Measurements from ENCODE around the gene SFR1.

The SFR1 gene

DNA sequence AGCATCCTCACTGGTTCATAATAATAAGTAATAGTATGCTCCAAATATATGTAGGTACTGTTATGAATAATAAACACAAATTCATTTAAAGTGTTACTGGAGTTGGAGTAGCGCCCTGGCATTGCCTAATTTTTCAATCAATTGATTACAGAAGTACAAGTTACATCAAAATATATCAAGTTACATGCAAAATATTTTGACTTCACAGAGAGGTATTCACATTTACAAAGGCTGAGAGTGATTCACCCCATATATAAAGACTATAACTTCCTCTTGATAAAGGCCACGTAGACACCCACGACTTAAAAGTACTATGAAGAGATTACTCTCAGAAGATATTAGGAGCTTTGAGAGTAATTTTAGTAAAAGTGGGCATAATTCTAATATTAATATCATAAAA, 22.7 kb upstream of the SFR1 start:
- no peak overlapping the region for H2AFZ ChIP-seq (ENCODE audit: low read length)
- H3K27ac ChIP-seq (ENCODE audit: low read length), result no peak overlapping the region
- H4K20me1 ChIP-seq (ENCODE audit: insufficient read depth, low read length), result no peaks in the 10 kb centered on the region
- no peaks in the 10 kb centered on the region for H3K79me2 ChIP-seq (ENCODE audit: low read length)
- peaks cover 13% of the 10 kb centered on the region for H3K4me1 ChIP-seq (ENCODE audit: low read length)
- no peak overlapping the region for H3K4me3 ChIP-seq (ENCODE audit: low read length)
- no peak overlapping the region for H3K9ac ChIP-seq (ENCODE audit: low read length)
- no peaks in the 10 kb centered on the region for H3F3A ChIP-seq (ENCODE audit: insufficient read depth, low read length)
- TF ChIP-seq, protein P1, sequence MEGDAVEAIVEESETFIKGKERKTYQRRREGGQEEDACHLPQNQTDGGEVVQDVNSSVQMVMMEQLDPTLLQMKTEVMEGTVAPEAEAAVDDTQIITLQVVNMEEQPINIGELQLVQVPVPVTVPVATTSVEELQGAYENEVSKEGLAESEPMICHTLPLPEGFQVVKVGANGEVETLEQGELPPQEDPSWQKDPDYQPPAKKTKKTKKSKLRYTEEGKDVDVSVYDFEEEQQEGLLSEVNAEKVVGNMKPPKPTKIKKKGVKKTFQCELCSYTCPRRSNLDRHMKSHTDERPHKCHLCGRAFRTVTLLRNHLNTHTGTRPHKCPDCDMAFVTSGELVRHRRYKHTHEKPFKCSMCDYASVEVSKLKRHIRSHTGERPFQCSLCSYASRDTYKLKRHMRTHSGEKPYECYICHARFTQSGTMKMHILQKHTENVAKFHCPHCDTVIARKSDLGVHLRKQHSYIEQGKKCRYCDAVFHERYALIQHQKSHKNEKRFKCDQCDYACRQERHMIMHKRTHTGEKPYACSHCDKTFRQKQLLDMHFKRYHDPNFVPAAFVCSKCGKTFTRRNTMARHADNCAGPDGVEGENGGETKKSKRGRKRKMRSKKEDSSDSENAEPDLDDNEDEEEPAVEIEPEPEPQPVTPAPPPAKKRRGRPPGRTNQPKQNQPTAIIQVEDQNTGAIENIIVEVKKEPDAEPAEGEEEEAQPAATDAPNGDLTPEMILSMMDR (IDR thresholded peaks at IDR 0.05; ENCODE audit: low read length), result no peak
- TF ChIP-seq EZH2phosphoT487 (IDR thresholded peaks at IDR 0.05; ENCODE audit: low read length) (no peak), EZH2 (optimal IDR thresholded peaks at IDR 0.05; ENCODE audit: low read depth, low read length) (no peak)
- H3K36me3 ChIP-seq (replicated peaks; ENCODE audit: insufficient read depth, low read length), result no peaks in the 10 kb centered on the region
- H3K27me3 ChIP-seq (replicated peaks; ENCODE audit: insufficient read depth, low read length), result no peaks in the 10 kb centered on the region
- H3K9me2 ChIP-seq (replicated peaks; ENCODE audit: insufficient read depth, low read length), result no peaks in the 10 kb centered on the region
- no peaks in the 10 kb centered on the region for H3K9me3 ChIP-seq (replicated peaks; ENCODE audit: insufficient read depth, low read length)
- DNase-seq, result no peak
- no peak overlapping the region for H3K4me2 ChIP-seq (ENCODE audit: low read depth, low read length)

DNA sequence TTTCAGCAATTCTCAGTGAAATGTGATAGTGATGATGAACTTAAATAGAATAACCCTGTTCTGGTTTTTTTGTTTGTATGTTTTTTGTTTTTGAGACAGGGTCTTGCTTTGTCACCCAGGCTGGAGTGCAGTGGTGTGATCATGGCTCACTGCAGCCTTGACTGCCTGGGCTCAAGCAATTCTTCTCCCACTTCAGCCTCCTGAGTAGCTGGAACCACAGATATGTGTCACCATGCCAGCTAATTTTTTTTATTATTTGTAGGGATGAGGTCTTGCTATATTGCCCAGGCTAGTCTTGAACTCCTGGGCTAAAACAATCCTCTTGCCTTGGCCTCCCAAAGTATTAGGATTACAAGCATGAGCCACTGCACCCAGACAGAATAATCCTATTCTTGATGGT, 22.0 kb upstream of the SFR1 start:
- H3K27me3 ChIP-seq (replicated peaks; ENCODE audit: insufficient read depth, low read length), result no peaks in the 10 kb centered on the region
- no peak overlapping the region for H3K4me2 ChIP-seq (ENCODE audit: low read depth, low read length)
- no peaks in the 10 kb centered on the region for H3F3A ChIP-seq (ENCODE audit: insufficient read depth, low read length)
- no peak for DNase-seq
- no peaks in the 10 kb centered on the region for H3K9me2 ChIP-seq (replicated peaks; ENCODE audit: insufficient read depth, low read length)
- no peaks in the 10 kb centered on the region for H3K79me2 ChIP-seq (ENCODE audit: low read length)
- no peak overlapping the region for H2AFZ ChIP-seq (ENCODE audit: low read length)
- no peak overlapping the region for H3K4me3 ChIP-seq (ENCODE audit: low read length)
- H3K9ac ChIP-seq (ENCODE audit: low read length), result no peak overlapping the region
- H4K20me1 ChIP-seq (ENCODE audit: insufficient read depth, low read length), result no peaks in the 10 kb centered on the region
- TF ChIP-seq EZH2phosphoT487 (IDR thresholded peaks at IDR 0.05; ENCODE audit: low read length), result no peak
- TF ChIP-seq, protein P1 (IDR thresholded peaks at IDR 0.05; ENCODE audit: low read length), result no peak
- TF ChIP-seq EZH2 (optimal IDR thresholded peaks at IDR 0.05; ENCODE audit: low read depth, low read length), result no peak
- no peaks in the 10 kb centered on the region for H3K9me3 ChIP-seq (replicated peaks; ENCODE audit: insufficient read depth, low read length)
- H3K4me1 ChIP-seq (ENCODE audit: low read length), result peaks cover 16% of the 10 kb centered on the region
- H3K36me3 ChIP-seq (replicated peaks; ENCODE audit: insufficient read depth, low read length), result no peaks in the 10 kb centered on the region
- no peak overlapping the region for H3K27ac ChIP-seq (ENCODE audit: low read length)

DNA sequence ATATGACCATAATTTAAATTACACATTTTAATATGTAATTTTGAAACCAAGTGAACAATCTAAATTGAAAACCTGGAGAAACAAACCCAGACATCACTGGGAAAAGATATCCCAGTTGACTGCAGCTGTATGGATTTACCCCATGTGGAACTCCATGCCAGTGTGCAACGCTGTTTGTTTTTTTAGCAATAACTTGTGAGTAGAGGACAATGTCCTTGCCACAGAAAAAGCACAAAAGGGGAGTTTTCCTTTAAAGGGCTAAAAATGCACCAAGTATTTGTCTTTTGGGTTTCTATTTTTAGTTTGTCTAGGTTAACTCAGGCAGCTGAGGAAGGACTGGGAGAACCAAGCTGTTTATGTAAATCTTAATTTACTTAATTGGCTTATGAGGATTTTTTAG, 21.2 kb upstream of the SFR1 start:
- no peak overlapping the region for H2AFZ ChIP-seq (ENCODE audit: low read length)

More for the DNA sequence above, 21.2 kb upstream of the SFR1 start:
- Histone ChIP-seq H3K27me3 (replicated peaks; ENCODE audit: insufficient read depth, low read length) (no peaks in the 10 kb centered on the region), H3K9me3 (replicated peaks; ENCODE audit: insufficient read depth, low read length) (no peaks in the 10 kb centered on the region), H3K9me2 (replicated peaks; ENCODE audit: insufficient read depth, low read length) (no peaks in the 10 kb centered on the region), H3K4me2 (ENCODE audit: low read depth, low read length) (no peak overlapping the region), H3K27ac (ENCODE audit: low read length) (no peak overlapping the region), H4K20me1 (ENCODE audit: insufficient read depth, low read length) (no peaks in the 10 kb centered on the region), H3K4me1 (ENCODE audit: low read length) (peaks cover 16% of the 10 kb centered on the region), H3F3A (ENCODE audit: insufficient read depth, low read length) (no peaks in the 10 kb centered on the region), H3K36me3 (replicated peaks; ENCODE audit: insufficient read depth, low read length) (no peaks in the 10 kb centered on the region), H3K4me3 (ENCODE audit: low read length) (no peak overlapping the region), H3K79me2 (ENCODE audit: low read length) (no peaks in the 10 kb centered on the region), H3K9ac (ENCODE audit: low read length) (no peak overlapping the region)
- no peak for DNase-seq
- TF ChIP-seq, protein P1 (IDR thresholded peaks at IDR 0.05; ENCODE audit: low read length), result no peak
- TF ChIP-seq EZH2 (optimal IDR thresholded peaks at IDR 0.05; ENCODE audit: low read depth, low read length), result no peak
- TF ChIP-seq EZH2phosphoT487 (IDR thresholded peaks at IDR 0.05; ENCODE audit: low read length), result no peak

All from MM.1S (cell line).